Embryonic facial prominence (tissue), 1 donor: ENCODE measurements around the gene TMPRSS7.
A peak's percentile ranks its signal among the peaks of the same experiment; 100 is the strongest.
"Not testable (repeated sequence)": the region's sequence is repeated elsewhere in the genome, so short reads cannot be mapped to it uniquely, and the experiment has no call there.

Experiments used
- DNase-seq: peaks from one replicate; pipeline ENCODE4 v3.0.0-alpha.2; 2016; ENCODE audit errors: extremely low spot score

TMPRSS7 gene

GRCh38 chr3:112061152-112061551, 26.6 kb downstream of the TMPRSS7 start:
- DNase-seq = no peak

- DNase-seq = not testable (repeated sequence)
Observed at GRCh38 chr3:112072387-112073060, 38.0 kb downstream of the TMPRSS7 start.

DNA sequence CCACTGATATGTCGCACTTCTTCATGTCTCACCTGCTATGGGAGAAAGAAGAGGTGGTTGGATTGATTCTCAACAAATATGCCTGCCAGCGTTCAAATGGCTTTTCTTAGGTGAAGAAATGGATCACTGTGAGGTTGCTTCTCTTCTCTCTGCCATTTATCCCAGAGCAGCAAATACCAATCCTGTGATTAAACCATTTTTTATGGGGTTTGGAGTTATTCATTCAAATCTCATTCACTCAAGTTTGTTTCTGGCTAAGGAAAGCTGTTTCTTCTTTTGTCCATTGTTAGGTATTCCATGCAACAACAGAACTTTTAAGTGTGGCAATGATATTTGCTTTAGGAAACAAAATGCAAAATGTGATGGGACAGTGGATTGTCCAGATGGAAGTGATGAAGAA, 39.5 kb downstream of the TMPRSS7 start:
- no peak for DNase-seq

DNA sequence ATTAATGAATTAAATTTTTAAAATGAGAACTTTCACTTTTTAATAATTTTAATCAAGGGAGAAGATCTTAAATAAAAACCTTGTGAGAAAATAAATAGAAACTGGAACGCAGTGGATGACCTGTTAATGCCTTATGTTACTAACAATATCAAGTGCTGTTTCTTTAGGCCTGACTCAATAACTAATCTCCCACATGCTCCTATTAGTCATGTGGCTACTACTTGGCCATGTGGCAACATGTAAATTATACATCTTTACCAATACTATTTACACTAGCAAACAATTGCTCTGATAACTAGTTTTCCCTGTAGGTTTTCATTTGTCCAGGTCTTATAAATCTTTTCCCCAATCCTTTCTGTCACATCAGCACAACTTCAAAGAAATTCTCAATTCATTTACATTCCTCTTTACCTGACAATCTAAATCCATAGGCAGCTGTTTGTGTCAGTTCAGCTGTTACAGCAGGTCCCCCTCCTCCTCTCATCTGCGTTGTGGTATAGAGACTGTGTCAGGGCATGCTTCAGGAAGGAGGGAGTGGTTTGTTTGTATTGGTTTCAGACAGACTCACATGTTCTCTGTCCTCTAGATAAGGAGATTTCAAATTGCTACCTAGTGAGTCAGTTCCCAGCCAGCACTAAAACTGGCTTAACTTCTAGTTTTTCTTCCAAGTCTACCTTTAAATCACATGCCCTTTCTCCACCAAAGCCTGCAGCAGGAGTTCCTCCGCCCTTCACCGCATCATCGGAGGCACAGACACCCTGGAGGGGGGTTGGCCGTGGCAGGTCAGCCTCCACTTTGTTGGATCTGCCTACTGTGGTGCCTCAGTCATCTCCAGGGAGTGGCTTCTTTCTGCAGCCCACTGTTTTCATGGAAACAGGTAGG, 40.3 kb downstream of the TMPRSS7 start:
- DNase-seq = peak; percentile 55

DNA sequence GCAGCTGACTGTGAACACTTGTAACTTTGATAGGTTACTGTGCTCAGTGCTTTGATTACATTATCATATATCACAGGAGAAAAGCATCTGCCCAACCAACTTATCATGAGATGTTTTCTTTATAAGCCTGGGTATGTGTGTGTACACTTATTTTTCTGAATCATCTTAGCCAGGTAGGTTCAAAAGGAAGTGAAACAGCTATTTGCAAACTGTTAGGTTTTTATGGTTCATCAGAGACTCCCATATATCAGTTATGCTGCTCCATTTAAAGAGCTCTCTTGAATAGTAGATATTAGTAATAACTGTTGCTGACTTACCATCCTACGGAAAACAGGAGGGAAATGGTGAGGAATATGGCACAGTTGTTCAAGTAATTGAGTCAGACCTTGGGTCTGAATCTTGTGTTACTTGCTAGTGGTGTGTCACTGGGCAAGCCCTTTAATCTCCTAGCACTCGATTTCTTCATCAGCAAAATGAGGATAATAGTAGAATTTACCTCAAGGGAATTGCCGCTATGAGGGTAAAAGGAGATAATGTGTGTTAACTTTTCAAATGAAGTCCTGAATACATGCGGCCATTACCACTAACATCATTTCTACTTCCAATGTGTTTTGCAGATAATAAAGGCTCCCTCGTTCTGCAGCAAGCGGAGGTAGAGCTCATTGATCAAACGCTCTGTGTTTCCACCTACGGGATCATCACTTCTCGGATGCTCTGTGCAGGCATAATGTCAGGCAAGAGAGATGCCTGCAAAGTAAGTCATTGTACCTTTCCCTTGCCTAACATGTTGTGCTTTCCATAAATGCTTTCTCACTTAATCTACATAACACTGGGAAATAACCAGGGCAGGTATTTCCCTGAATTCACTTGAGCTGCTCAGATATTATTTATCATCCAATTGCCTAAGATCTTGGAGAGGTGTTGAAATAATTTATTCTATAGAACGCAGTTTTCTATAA, 43.9 kb downstream of the TMPRSS7 start:
- DNase-seq = no peak

DNA sequence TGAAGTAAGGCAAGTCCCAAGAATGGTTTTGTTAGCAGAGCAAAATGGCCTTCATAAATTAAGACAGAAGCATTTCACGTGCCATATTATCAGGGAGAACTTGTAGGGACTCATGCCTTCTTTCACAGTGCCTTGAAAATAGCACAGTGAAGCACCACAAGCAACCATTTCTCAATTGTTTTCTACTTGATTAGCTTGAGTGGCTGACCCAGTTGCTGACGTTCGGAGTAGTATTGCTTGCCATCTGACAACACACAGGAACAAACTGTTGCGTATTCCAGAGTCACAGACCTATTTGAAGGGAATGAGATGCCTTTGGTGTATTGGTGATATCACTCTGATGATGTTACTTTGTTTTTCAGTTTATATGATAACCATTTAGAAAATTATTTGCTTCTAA, 48.7 kb downstream of the TMPRSS7 start:
- no peak for DNase-seq

GRCh38 chr3:112084980-112085705, 50.6 kb downstream of the TMPRSS7 start:
- no peak for DNase-seq

- no peak for DNase-seq
Observed at GRCh38 chr3:112085735-112086075, 51.2 kb downstream of the TMPRSS7 start.

DNA sequence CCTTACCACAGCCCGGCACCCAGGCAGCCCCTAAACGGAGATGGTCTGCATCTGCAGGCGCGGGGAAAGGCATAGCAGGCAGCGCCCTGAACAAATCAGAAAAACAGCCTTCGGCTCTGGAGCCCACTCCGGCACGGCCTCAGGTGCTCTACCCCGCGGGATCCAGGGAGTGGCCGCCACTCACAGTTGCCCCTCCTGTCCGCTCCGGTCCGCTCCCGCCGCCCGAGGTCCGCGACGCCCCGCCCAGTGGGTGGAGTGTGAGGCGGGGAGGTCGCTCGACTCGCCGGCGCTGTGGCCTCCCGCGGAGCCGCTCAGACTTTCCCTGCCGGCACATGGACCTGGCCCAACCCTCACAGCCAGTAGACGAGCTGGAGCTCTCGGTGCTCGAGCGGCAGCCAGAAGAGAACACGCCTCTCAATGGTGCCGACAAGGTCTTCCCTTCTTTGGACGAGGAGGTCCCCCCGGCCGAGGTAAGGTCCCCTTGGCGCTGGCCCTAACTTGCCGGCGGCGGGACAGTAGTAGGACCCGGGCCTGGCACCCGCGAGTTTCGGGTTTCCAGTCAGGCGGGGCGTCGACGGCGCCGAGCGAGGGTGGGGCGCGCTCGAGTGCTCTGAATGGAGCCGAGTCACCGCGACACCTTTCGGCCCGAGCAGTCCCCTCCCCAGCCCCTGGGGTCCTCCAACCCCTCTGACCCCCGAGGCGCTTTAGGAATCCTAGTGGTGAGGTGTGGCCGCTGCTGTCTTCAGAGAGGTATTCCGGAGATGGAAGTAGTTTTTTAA, 51.7 kb downstream of the TMPRSS7 start, which contains the start of gene C3orf52:
TSS of gene C3orf52 (plus strand) at position 314 of the 779 bp plus-strand sequence. CDS start at position 333, 19 bp downstream.
- no peak for DNase-seq

DNA sequence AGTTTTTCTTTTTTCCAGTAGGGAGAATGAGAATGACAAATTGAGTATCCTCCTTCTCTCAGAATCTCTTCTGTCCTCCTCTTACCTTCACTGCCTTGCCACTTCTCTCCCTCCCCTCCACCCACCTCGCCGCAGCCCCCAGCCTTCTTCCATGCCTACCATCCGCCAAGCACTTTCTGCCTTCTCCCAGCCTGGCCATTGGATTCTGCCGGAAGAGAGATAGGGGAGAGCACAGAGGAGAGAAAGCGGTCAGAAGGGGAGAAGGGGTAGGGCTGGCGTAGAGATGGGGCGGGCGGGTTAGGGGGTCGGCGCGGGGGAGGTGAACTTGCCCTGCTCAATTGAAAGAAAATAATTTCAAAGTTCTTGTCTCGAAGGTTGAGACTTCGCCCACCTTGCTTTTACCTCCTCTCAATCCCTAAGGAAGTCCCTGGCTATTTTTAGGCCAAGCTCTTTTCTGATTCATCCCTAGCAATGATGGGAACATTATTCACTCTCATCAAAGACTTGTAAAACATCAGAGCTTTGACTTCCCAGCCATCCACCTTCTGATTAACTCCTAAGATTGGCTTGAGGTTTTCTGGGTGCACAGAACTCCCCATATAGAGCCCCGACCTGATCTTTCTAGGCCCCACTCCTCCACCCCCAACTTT, 52.5 kb downstream of the TMPRSS7 start:
- no peak for DNase-seq

DNA sequence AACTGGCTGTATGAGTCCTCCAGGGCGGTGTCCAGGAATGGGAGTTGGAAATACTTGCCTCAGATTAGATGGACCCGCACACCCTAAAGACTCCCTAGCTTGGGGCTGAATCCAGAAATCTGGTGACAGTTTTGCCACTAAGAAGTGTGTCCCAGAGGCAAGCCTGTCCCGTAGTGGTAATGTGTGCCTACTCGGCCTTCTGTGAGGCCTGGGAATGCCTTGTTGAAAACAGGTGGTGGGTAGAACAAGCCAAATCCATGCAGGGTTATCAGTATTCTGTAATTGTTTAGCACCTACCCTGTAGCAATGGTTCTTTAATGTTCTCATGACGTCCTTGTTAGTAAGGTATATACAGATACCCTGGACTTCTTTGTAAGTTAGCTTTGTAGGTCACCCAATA, 53.2 kb downstream of the TMPRSS7 start:
- DNase-seq = no peak

GRCh38 chr3:112088944-112089343, 54.4 kb downstream of the TMPRSS7 start:
- no peak for DNase-seq

DNA sequence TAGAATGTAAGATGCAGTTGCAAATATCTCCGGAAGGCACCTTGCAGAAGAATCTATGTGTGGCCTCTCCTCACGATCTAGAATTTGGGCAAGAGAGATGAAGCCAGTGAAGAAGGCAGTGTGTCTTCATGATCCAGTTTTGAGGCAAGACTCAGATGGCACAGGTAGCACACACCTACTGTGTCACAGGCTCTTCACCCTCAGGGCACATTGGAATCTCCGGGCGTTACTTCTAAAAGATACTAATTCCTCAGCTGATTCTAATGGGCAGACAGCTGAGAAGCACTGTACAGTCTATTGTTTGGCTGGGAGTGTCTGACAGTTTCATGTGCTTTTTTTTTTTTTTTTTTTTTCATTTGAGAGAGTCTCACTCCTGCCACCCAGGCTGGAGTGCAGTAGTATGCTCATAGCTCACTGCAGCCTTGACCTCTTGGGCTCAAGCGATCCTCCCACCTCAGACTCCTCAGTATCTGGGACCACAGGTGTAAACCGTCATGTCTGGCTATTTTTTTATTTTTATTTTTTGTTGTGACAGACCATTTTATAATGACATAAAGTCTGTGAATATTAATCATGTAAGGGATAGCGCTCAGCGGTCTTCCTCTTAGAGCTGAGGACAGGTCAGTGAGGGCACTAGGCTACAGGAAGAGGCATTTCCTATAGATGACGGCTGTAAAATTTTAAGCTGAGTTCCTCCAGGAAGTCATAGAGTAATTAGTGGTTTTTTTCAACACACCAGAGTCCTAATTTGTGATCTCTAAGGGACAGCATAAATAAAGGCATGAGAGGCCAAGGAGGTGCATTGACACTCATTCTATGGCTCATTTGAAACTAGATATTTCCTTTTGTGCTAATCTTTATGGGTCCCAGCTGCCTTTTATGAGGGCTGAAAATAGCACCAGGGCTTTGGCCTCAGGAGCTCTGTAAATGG, 55.7 kb downstream of the TMPRSS7 start:
- DNase-seq = no peak

DNA sequence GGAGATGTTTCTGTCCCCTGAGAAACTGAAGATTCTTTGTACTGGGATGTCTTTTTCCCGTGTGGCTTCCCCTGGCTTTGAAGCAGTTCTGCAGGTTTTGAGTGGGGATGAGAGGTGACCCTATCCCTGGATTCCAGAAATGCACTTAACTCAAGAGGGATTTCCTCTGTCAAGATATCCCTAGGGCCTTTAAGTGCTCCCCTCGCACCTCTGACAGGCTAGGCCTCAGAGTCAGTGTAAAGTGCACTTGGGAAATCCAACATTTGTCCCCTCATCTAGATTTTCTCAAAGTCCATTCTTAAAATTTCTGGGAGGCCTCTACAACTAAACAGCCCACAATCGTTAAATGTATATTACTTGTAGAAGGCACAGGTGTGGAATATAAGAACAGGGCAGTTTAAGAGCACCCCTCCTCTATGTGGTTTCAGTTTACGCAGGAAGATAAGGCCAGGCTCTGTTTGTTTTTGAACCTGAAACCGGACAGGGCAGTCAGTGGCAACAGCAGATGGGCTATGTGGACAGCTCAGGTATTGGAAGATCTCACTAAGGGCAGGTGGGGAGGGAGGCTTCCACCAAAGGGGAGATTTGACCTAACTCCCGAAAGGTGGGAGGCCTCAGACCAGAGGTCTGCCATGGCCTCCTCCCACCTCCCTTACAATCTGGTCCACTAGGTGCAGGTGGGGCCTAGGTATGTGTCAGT, 56.5 kb downstream of the TMPRSS7 start:
- DNase-seq = no peak

GRCh38 chr3:112092496-112093179, 58.1 kb downstream of the TMPRSS7 start:
- no peak for DNase-seq

GRCh38 chr3:112093180-112093522, 58.6 kb downstream of the TMPRSS7 start:
- no peak for DNase-seq

DNA sequence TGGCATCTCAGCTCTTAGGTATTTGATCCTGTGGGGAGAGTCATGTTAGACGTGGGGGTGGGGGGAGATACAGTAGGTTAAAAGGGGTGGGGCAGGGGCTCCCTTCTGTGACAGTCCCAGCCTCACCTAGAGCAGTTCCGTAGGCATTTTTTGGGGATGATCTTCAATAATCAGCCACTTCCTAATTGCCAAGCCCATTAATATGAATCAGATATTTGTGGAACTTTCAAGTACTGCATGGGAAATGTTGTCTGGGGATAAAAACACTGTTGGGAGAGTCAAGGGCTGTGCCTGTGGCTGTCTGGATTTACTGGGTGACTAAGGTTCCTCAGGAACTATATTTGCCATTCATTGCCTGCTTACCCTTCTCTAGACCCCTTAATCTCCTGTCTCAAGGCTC, 61.2 kb downstream of the TMPRSS7 start:
- no peak for DNase-seq

DNA sequence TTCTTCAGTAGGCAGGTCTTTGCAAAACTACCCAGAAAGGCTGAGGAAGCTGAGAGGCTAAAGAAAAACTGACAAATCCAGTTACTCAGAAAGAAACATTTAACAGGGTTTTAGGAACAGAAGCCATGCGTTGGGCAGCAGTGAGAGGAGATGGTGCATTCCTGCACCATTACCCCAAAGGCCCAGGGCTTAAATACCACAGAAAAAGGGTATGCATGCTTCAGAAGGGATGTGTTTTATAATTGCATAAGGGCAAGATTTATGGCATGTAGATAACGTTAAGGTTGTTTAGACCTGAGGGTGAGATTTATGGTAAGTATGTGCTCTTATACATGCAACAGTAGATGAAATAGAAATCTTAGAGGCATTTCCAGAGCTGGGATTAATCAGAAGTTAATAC, 61.6 kb downstream of the TMPRSS7 start:
- DNase-seq = no peak
